DMS153 treated with DMSO at 0.1 percent for 48 hours (cell line): ENCODE results near the gene PTPN23.
"Not testable (repeated sequence)": the region's sequence is repeated elsewhere in the genome, so short reads cannot be mapped to it uniquely, and the experiment has no call there.

Experiments
- DNase-seq: peaks from one replicate; lab custom pipeline; 2025; ENCODE audit not compliant: unreplicated experiment; lab: John Stamatoyannopoulos, UW

PTPN23 gene, protein sequence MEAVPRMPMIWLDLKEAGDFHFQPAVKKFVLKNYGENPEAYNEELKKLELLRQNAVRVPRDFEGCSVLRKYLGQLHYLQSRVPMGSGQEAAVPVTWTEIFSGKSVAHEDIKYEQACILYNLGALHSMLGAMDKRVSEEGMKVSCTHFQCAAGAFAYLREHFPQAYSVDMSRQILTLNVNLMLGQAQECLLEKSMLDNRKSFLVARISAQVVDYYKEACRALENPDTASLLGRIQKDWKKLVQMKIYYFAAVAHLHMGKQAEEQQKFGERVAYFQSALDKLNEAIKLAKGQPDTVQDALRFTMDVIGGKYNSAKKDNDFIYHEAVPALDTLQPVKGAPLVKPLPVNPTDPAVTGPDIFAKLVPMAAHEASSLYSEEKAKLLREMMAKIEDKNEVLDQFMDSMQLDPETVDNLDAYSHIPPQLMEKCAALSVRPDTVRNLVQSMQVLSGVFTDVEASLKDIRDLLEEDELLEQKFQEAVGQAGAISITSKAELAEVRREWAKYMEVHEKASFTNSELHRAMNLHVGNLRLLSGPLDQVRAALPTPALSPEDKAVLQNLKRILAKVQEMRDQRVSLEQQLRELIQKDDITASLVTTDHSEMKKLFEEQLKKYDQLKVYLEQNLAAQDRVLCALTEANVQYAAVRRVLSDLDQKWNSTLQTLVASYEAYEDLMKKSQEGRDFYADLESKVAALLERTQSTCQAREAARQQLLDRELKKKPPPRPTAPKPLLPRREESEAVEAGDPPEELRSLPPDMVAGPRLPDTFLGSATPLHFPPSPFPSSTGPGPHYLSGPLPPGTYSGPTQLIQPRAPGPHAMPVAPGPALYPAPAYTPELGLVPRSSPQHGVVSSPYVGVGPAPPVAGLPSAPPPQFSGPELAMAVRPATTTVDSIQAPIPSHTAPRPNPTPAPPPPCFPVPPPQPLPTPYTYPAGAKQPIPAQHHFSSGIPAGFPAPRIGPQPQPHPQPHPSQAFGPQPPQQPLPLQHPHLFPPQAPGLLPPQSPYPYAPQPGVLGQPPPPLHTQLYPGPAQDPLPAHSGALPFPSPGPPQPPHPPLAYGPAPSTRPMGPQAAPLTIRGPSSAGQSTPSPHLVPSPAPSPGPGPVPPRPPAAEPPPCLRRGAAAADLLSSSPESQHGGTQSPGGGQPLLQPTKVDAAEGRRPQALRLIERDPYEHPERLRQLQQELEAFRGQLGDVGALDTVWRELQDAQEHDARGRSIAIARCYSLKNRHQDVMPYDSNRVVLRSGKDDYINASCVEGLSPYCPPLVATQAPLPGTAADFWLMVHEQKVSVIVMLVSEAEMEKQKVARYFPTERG (N-terminal part only)

DNA sequence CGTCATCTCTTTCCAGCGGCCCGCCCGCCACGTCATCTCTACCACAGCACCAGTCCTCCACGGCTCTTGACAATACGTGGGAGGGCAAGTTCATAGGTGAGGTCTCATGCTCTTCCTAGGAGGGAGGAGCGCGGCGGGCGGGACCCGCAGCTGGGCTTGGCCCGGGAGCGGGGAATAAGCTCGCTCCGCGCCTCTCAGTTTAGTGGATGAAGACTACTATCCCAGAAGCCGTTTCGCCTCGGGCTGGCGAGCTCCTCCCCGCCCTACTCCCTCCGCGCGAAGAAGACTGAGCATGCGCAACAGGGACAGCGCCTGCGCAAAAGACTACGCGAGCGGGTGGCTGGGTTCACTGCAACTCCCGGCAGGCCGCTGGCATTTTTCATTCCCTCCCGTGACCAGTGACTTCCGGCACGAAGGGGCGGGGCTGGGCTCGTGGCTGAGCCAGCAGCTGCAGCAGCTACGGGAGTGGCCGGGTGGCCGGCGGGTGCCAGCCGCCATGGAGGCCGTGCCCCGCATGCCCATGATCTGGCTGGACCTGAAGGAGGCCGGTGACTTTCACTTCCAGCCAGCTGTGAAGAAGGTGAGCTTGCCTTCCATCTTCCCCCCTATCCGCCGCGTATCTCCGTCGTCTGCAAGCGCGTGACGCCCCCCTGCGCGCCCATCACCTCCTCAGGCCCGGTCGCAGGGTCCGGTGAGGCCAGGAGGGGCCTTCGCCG lies at the start of gene PTPN23:
PTPN23 (plus strand) TSS at position 421 of the 716 bp plus-strand sequence; CDS start at position 497, 76 bp downstream.
- DNase-seq: peak; percentile 86

DNA sequence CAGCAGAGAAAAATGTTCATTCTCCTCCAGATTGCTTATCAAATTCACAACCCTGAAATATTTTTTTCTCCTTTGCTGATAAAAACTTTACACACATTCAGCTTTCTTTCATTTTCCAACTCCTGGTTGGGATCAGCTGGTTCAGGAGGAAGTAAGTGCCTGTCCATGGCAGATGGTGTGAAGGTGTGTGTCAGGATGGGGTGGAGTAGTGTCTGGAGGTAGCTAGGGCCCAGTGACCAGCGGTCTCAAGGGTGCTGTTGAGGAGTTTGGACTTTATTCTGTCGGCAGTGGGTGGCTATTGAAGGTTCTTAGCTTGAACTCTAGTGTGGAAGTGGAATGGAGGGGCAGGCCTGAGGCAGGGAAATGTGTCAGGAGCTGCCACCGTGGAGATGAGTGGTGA lies 46.9 kb upstream of the PTPN23 start:
- no peak for DNase-seq

GRCh38 chr3:47337656-47338055 lies 43.2 kb upstream of the PTPN23 start:
- no peak for DNase-seq

DNA sequence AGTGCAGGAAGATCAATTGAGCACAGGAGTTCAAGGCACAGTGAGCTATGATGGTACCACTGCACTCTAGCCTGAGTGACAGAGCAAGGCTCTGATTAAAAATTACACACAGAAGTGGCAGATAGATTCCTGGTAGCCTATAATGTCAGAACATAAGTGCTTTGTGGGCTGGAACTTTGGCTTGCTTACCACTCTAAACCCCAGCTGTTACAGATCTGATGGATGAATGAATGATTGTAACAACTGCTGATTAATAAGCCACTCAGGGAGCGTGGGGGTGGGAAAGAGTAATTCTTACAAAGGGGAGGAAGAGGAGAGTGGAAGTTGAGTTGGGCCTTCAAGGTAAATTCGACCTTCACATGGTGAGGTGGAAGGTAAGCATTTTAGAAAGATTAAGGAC lies 40.9 kb upstream of the PTPN23 start:
- DNase-seq: no peak

DNA sequence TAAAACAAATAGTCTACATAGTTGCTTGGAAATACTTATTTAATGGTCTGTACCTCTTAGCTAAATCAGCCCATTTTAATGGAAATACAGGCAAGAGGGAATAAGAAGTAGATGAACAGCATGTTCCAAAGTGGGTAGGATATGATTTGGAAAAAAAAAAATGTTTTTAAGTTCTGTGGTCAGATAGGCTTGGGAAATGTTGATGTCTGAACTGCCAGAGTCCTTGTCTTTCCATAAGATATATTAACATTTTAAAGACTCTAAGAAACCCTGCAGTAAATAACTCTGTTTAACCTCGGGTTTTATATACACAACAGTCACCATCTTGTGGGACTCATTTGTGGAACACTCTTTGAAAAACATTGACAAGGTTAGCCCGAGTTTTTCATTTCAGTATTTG lies 40.0 kb upstream of the PTPN23 start:
- no peak for DNase-seq

GRCh38 chr3:47342151-47342550 lies 38.7 kb upstream of the PTPN23 start:
- no peak for DNase-seq

- DNase-seq: no peak
Observed at GRCh38 chr3:47342812-47343211, 38.0 kb upstream of the PTPN23 start.

GRCh38 chr3:47343471-47343971 lies 37.3 kb upstream of the PTPN23 start:
- DNase-seq: no peak

GRCh38 chr3:47344971-47345370 lies 35.9 kb upstream of the PTPN23 start:
- no peak for DNase-seq

GRCh38 chr3:47347217-47347801 lies 33.5 kb upstream of the PTPN23 start:
- no peak for DNase-seq

DNA sequence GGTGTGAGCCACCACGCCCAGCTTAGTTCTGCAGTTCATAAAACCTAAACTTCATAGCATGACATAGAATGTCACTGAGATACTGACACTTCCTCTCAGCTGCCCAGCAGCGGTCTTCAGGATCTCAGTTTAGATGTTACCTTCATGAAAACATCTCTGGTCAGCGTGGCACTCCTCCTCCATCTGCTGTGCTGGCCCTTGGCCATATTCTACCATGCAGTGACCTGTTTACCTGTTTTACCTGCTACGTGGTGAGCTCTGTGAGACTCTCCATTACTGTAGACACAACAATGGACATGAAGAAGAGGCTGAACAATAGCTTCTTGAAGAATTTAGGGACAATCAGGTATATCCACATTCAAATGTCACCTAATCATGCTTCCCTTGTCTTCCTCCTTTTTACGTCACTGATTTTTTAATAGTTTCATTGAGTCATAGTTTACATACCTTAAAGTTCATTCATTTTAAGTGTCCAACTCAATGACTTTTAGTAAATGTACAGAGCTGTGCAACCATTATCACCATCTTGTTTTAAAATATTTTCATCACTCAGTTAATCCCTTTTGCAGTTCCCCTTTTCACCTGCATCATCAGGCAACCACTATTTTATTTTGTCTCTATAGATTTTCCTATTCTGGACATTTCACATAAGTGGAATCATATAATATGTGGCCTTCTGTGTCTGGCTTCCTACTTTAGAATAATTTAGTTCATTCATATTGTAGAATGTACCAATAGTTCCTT lies 32.2 kb upstream of the PTPN23 start:
- DNase-seq: no peak

DNA sequence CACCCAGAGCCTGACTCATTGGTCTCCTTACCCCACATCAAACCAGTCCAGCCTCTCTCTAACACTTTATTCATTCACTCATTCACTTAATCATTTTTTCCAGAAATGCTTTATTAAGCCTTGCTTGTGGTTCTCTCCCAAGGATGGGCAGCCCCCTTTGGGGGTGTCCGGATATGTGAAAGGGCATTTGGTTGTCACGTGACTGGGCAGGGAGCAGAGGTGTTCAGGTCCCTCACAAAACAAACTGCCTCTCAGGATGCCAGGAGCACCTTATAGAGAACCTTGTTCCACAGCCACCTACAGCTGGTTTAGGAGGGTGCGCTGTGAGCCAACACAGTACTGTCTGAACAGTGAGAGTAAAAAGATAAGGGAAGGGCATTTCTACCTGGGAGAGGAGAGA lies 25.8 kb upstream of the PTPN23 start:
- no peak for DNase-seq

GRCh38 chr3:47356201-47356600 lies 24.6 kb upstream of the PTPN23 start:
- no peak for DNase-seq

GRCh38 chr3:47359323-47359722 lies 21.5 kb upstream of the PTPN23 start:
- DNase-seq: no peak

DNA sequence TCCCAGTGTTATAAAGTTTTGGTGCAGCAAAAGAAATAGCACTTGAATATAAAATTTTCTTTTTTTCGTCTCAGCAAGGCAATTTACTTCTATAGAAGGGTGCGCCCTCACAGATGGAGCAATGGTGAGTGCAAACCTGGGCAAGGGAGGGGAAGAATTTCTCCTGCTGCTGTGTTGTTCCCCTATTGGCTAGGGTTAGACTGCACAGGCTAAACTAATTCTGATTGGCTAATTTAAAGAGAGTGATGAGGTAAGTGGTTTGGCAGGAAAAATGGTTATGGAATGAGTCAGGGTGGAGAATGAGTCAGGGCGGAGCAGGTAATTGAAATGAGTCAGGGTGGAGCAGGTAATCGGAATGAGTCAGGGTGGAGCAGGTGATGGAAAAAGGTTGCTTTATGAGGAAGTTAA lies 20.7 kb upstream of the PTPN23 start:
- DNase-seq: not testable (repeated sequence)

DNA sequence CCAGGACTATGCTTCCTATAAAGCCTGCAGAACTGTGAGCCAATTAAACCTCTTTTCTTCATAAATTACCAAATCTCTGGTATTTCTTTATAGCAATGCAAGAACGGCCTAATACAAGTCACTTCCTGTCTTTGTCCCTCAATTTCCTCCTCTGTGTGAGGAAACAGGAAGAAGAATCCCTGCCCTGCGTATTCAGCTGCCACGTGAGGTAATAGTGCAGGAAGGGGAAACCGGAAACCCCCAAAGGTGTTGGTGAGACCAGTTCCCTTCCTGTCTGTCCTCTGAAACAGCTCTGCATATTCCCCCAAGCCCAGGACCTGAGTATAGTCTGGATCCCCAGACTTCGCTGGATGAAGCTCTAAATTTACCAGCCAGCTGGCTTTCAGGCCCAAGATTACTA lies 18.1 kb upstream of the PTPN23 start:
- DNase-seq: no peak

GRCh38 chr3:47365213-47366153 lies 15.3 kb upstream of the PTPN23 start:
- no peak for DNase-seq

DNA sequence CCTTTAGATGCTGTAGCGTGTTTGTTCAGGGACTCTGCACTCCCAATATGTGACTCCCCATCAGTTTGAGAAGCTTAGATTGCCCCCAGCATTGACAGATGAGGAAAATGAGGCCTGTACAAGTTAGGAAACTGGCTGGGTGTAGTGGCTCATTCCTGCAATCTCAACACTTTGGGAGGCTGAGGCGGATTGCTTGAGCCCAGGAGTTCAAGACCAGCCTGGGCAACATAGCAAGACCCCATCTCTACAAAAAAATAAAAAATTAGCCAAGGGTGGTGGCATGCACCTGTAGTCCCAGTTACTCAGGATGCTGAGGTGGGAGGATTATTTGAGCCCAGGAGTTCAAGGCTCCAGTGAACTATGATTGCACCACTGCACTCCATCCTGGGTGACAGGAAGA lies 14.0 kb upstream of the PTPN23 start:
- no peak for DNase-seq
